Measurements from ENCODE around the gene ATR. TPM values are rescaled to one million over a fixed set of nuclear protein-coding genes. Genes with fewer than 3 reads are reported as not detected.

Gene ATR
- total and polyA plus RNA-seq, 7 donors: 3.0 to 26.1 (median 15.2) TPM

GRCh38 chr3:142536519-142536918 is 42.0 kb downstream of the ATR start:
- DNase-seq: no peak
- no peaks in the 10 kb centered on the region for H3K27me3 ChIP-seq
- H3K4me1 ChIP-seq: no peaks in the 10 kb centered on the region
- H3K27ac ChIP-seq: no peak overlapping the region
- no peak for TF ChIP-seq POLR2AphosphoS5 (IDR thresholded peaks at IDR 0.05)
- no peak for TF ChIP-seq EP300 (IDR thresholded peaks at IDR 0.05)
- TF ChIP-seq CTCF (IDR thresholded peaks at IDR 0.05): no peak
- TF ChIP-seq POLR2A (IDR thresholded peaks at IDR 0.05): no peak
- peaks cover 0 to 59% (median 16%) of the 10 kb centered on the region in 4 donors for H3K36me3 ChIP-seq
- intact Hi-C loops (cut with DNase I): no loop called here
- WGBS, 2 donors: 95 to 96% methylated on average over 3 of the region's 3 CpGs
- no peak overlapping the region for H3K4me3 ChIP-seq
- no peaks in the 10 kb centered on the region for H3K9me3 ChIP-seq

- TF ChIP-seq EP300 (IDR thresholded peaks at IDR 0.05) (no peak), POLR2A (IDR thresholded peaks at IDR 0.05) (no peak), POLR2AphosphoS5 (IDR thresholded peaks at IDR 0.05) (no peak), CTCF (IDR thresholded peaks at IDR 0.05) (no peak)
- no peak overlapping the region for H3K4me3 ChIP-seq
- no peaks in the 10 kb centered on the region for H3K4me1 ChIP-seq
- no peaks in the 10 kb centered on the region for H3K9me3 ChIP-seq
- H3K36me3 ChIP-seq: peaks cover 0 to 59% (median 16%) of the 10 kb centered on the region in 4 donors
- H3K27me3 ChIP-seq: no peaks in the 10 kb centered on the region
- DNase-seq: no peak
- intact Hi-C loops (cut with DNase I): no loop called here
- 96 to 98% methylated on average over 2 of the region's 2 CpGs for WGBS, 2 donors
- H3K27ac ChIP-seq: no peak overlapping the region
Observed at GRCh38 chr3:142534543-142534942, 44.0 kb downstream of the ATR start.

GRCh38 chr3:142530296-142530695 is 48.2 kb downstream of the ATR start:
- no peaks in the 10 kb centered on the region for H3K27me3 ChIP-seq
- no peak for DNase-seq
- no peaks in the 10 kb centered on the region for H3K9me3 ChIP-seq
- 88 to 95% methylated on average over 1 of the region's 1 CpG for WGBS, 2 donors
- H3K27ac ChIP-seq: no peak overlapping the region
- no peaks in the 10 kb centered on the region for H3K4me1 ChIP-seq
- TF ChIP-seq POLR2AphosphoS5 (IDR thresholded peaks at IDR 0.05) (no peak), POLR2A (IDR thresholded peaks at IDR 0.05) (no peak), CTCF (IDR thresholded peaks at IDR 0.05) (no peak), EP300 (IDR thresholded peaks at IDR 0.05) (no peak)
- H3K4me3 ChIP-seq: no peak overlapping the region
- peaks cover 0 to 34% (median 16%) of the 10 kb centered on the region in 4 donors for H3K36me3 ChIP-seq
- intact Hi-C loops (cut with DNase I): no loop called here

- Histone ChIP-seq H3K27ac (no peak overlapping the region), H3K4me3 (no peak overlapping the region), H3K9me3 (peaks cover 0 to 2% (median 0%) of the 10 kb centered on the region in 4 donors), H3K4me1 (no peaks in the 10 kb centered on the region), H3K36me3 (peaks cover 0 to 50% (median 7%) of the 10 kb centered on the region in 4 donors), H3K27me3 (no peaks in the 10 kb centered on the region)
- DNase-seq: no peak
- intact Hi-C loops (cut with DNase I): no loop called here
- WGBS, 2 donors: 92 to 93% methylated on average over 4 of the region's 4 CpGs
- TF ChIP-seq POLR2A (IDR thresholded peaks at IDR 0.05) (no peak), EP300 (IDR thresholded peaks at IDR 0.05) (no peak), CTCF (IDR thresholded peaks at IDR 0.05) (no peak), POLR2AphosphoS5 (IDR thresholded peaks at IDR 0.05) (no peak)
Observed at GRCh38 chr3:142523921-142524566, 54.5 kb downstream of the ATR start.

- WGBS, 2 donors: 93 to 94% methylated on average over 3 of the region's 3 CpGs
- Histone ChIP-seq H3K4me1 (no peaks in the 10 kb centered on the region), H3K27ac (no peak overlapping the region), H3K27me3 (no peaks in the 10 kb centered on the region), H3K36me3 (peaks cover 0 to 61% (median 7%) of the 10 kb centered on the region in 4 donors), H3K9me3 (no peaks in the 10 kb centered on the region), H3K4me3 (no peak overlapping the region)
- intact Hi-C loops (cut with DNase I): no loop called here
- DNase-seq: no peak
- no peak for TF ChIP-seq EP300 (IDR thresholded peaks at IDR 0.05)
- no peak for TF ChIP-seq CTCF (IDR thresholded peaks at IDR 0.05)
- no peak for TF ChIP-seq POLR2AphosphoS5 (IDR thresholded peaks at IDR 0.05)
- TF ChIP-seq POLR2A (IDR thresholded peaks at IDR 0.05): no peak
Observed at GRCh38 chr3:142509079-142509478, 69.5 kb downstream of the ATR start.
